ENCODE data around the gene AUTS2. TPM values are rescaled to one million over a fixed set of nuclear protein-coding genes. Genes with fewer than 3 reads are reported as not detected.

AUTS2 gene
- polyA plus RNA-seq, 6 donors from 2014 or later: 8.8 to 28.0 (median 20.9) TPM

DNA sequence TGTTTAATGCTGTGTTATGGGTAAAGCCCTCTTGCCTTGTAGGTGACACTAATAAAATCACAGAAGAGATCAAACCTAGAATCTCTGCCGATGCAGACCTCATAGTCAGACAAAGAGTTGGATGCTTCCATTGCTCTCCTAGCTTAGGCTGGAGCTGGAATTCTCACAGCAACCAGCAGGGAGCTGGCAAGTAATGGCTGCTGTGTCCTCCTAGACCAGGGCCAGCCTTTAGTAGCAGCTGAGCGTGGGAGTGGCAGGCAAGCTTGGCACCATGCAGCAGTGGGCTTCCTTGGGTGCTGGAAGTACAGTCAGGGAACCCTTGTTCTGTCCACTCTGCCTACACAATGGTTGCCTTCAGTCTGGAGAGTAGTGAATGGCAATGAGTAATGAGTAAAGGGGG lies 935.3 kb downstream of the AUTS2 start:
- peaks cover 0 to 2% (median 0%) of the 10 kb centered on the region in 7 donors for H3K9me3 Mint-ChIP-seq
- ATAC-seq (ENCODE audit: low read depth in 2 of 2): no peak

DNA sequence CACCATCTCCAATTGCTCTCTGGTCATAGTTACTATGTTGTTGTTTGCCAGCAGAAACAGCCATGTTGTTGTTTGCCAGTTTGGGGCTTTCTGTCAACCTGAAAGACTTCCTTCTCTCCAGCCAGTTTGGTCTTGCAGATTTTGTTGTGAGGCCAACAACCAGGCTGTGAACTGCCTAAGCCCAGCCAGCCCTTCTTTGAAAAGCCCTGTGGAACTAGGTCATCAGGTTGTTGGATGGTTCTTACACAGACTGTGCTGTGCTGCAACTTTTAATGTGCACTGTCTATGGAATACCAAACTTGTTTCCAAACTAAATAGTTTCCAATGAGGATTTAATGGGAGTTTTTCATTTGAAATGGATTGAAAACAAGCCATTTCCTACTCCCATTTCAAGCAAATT lies 940.9 kb downstream of the AUTS2 start:
- ATAC-seq (ENCODE audit: low read depth in 2 of 2): no peak
- H3K4me3 Mint-ChIP-seq: no peak overlapping the region
- no peak for DNase-seq
- peaks cover 0 to 20% of the 10 kb centered on the region in 2 donors for H3K36me3 Mint-ChIP-seq
- no peaks in the 10 kb centered on the region for H3K9me3 Mint-ChIP-seq
- no peaks in the 10 kb centered on the region for H3K27me3 Mint-ChIP-seq
- H3K4me1 Mint-ChIP-seq: peaks cover 5 to 16% (median 8%) of the 10 kb centered on the region in 3 donors
- H3K27ac Mint-ChIP-seq: no peak overlapping the region

More for the DNA sequence above, 935.3 kb downstream of the AUTS2 start:
- Mint-ChIP-seq H3K27me3 (no peaks in the 10 kb centered on the region), H3K4me1 (no peaks in the 10 kb centered on the region), H3K27ac (no peak overlapping the region), H3K4me3 (no peak overlapping the region), H3K36me3 (peaks cover 6 to 18% of the 10 kb centered on the region in 2 donors)
- no peak for DNase-seq

DNA sequence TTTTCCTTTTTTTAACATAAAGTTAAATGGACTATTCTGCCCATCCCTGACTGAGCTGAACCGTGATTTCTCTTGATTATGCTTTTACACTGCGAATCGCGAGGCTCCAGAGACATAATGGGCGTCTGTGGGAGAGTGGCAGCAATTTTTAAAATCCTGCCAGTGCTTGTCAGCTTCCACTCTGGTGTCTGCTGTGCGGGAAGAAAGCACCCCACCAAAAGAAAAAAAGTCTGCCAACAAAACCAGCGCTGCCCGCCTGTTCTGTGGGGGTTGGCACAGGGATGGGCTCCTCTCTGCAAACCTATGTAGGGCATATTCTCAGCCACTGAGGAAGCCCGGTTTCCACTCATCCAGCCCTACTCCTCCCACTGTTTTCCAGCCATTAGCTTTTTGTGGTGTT lies 941.3 kb downstream of the AUTS2 start:
- Mint-ChIP-seq H3K27me3 (no peaks in the 10 kb centered on the region), H3K9me3 (no peaks in the 10 kb centered on the region), H3K36me3 (peaks cover 0 to 20% of the 10 kb centered on the region in 2 donors), H3K4me1 (peaks cover 9 to 20% (median 12%) of the 10 kb centered on the region in 3 donors), H3K4me3 (no peak overlapping the region), H3K27ac (no peak overlapping the region)
- ATAC-seq (ENCODE audit: low read depth in 2 of 2): no peak
- DNase-seq: no peak

DNA sequence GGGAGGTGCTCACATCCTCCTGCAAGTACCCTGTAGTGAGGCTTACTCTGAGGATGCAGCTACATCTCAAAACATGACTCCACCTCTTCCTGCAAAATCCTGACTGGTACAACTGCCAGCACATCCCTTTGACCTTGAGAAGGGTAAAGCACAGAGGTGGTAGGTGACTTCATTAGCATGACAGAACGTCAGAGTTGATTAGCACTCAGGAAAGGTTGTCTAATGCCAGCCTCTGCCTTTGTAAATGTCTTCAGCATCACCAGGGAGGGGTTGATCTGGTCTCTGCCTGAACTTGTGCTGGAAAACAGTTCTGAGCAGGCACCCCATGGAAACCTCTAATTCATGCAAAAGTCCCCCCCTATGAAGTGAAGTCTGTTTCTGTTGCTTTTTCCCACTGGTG lies 942.4 kb downstream of the AUTS2 start:
- H3K27me3 Mint-ChIP-seq: no peaks in the 10 kb centered on the region
- peaks cover 0 to 20% of the 10 kb centered on the region in 2 donors for H3K36me3 Mint-ChIP-seq
- H3K9me3 Mint-ChIP-seq: no peaks in the 10 kb centered on the region
- no peak overlapping the region for H3K4me3 Mint-ChIP-seq
- DNase-seq: no peak
- peaks cover 20 to 30% (median 20%) of the 10 kb centered on the region in 3 donors for H3K4me1 Mint-ChIP-seq
- H3K27ac Mint-ChIP-seq: no peak overlapping the region
- ATAC-seq (ENCODE audit: low read depth in 2 of 2): no peak

DNA sequence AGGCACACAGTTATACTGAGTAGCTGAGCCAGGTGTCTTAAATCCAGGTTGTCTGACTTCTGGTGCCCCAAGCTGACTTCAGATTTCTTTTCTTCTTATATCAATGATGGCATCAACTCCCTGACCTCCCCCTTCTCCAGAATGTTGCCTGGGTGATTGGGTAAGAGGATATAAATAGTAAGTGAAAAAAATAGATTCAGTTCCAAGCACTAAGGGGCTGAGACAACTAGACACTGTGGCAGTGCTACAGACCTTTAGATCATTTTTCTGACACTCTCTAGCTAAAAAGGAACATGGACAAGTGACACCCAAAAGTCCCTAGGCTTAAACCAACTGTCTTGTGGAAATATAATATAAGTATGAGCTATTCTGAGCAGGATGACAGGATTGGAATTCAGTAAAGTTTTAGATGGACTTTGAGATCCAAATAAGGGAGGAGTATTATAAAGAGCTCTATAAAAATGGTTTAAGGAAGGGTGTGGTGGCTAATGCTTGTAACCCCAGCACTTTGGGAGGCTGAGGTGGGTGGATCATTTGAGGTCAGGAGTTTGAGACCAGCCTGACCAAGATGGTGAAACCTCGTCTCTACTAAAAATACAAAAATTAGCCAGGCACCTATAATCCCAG lies 944.6 kb downstream of the AUTS2 start:
- Mint-ChIP-seq H3K4me1 (peaks cover 21 to 33% (median 24%) of the 10 kb centered on the region in 3 donors), H3K4me3 (peak overlapping the region in 1 of 8 donors; percentile 20), H3K9me3 (no peaks in the 10 kb centered on the region), H3K27ac (peak overlapping the region in 4 of 6 donors; percentile 11 to 70 (median 24)), H3K27me3 (no peaks in the 10 kb centered on the region), H3K36me3 (peaks cover 5 to 13% of the 10 kb centered on the region in 2 donors)
- ATAC-seq (ENCODE audit: low read depth in 2 of 2) (no peak), DNase-seq (no peak)

DNA sequence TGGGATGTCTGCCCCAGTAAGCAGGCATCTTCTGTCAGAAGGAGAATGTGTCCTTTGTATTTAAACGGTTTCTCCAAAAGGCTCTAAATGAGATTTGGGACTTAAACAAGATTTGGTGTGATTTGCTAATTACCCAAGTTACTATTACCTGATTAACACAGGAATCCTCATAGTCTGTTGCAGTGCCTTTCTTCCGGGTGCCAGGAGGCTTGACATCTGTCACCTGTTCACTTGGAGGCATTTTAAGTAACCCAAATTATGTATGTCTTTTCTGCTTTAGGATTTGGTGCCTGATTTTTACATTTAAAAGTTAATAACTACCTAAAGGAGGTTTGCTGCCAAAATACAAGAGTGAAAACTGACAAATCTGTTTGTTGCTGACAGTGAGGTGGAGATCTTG lies 945.7 kb downstream of the AUTS2 start:
- Mint-ChIP-seq H3K9me3 (no peaks in the 10 kb centered on the region), H3K4me1 (peaks cover 21 to 33% (median 24%) of the 10 kb centered on the region in 3 donors), H3K27me3 (no peaks in the 10 kb centered on the region), H3K27ac (peak overlapping the region; percentile 17 to 76 (median 27)), H3K4me3 (no peak overlapping the region), H3K36me3 (peaks cover 7 to 8% of the 10 kb centered on the region in 2 donors)
- ATAC-seq (ENCODE audit: low read depth in 2 of 2) (no peak), DNase-seq (no peak)

DNA sequence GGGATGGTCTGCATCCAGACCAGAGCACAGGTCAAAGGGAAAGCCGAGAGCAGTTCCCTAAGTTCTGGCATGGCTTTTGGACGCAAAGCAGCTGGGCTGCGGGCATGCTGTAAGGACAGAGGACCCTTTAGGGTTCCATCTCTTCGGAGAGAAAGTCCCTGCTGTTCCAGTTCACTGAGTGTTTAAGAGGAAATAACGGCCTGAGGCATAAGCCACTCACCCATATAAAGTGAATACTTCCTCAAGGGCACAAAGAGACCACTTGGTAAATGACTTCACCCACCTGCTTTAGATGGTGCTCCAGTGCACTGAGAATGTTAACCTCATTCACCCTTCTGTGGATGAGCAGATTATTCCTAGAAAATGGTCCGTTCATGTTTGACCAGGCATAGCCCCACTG lies 946.9 kb downstream of the AUTS2 start:
- Mint-ChIP-seq H3K4me1 (peaks cover 21 to 33% (median 24%) of the 10 kb centered on the region in 3 donors), H3K27me3 (no peaks in the 10 kb centered on the region), H3K9me3 (no peaks in the 10 kb centered on the region), H3K36me3 (peaks cover 7 to 8% of the 10 kb centered on the region in 2 donors), H3K4me3 (peak overlapping the region in 4 of 8 donors; percentile 18 to 76 (median 41)), H3K27ac (peak overlapping the region in 3 of 6 donors; percentile 39 to 87 (median 68))
- DNase-seq: no peak
- ATAC-seq (ENCODE audit: low read depth in 2 of 2): peak; percentile 89 to 93

DNA sequence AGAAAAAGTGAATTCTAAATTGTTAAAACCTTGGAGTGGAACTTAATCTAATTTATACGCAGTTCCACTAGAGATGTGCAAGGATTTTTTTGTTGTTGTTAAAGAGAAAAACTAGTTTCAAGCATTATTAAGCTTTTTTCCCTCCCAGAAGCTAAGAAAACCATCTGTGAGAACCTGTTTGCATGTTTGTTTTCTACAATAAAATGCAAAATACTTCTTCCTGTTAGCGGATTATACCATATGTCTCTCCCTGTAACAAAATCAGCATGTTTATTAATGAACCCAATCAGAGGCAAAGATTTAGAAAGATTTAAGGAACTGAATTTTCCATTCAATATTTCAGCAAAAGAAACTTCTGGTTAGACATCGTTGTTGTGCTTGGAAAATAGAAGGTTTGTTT lies 953.9 kb downstream of the AUTS2 start:
- H3K27me3 Mint-ChIP-seq: no peaks in the 10 kb centered on the region
- peaks cover 0 to 4% (median 0%) of the 10 kb centered on the region in 7 donors for H3K9me3 Mint-ChIP-seq
- H3K27ac Mint-ChIP-seq: no peak overlapping the region
- H3K4me3 Mint-ChIP-seq: no peak overlapping the region
- H3K4me1 Mint-ChIP-seq: peaks cover 0 to 5% (median 4%) of the 10 kb centered on the region in 3 donors
- DNase-seq: no peak
- H3K36me3 Mint-ChIP-seq: peaks cover 3 to 8% of the 10 kb centered on the region in 2 donors
- ATAC-seq (ENCODE audit: low read depth in 2 of 2): no peak

DNA sequence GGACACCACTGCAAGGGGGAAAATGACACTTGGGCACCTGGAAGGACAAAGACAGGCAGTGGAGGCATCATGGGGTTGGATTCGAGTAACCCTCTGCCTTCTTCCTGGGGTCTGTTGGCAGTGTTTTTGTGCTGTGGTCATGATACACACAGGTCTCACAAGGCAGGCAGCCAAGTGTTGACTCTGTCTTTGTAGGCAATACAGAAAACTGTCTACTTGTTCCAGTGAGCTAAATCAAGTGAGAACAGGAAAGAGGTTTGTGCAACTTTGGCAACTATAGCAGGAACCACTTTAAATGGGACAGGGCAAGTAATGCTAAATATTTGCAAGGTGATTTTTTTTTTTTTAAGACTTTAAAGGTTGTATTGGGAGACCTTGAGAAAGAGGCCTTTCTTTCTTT lies 955.1 kb downstream of the AUTS2 start:
- Mint-ChIP-seq H3K9me3 (peaks cover 0 to 5% (median 1%) of the 10 kb centered on the region in 7 donors), H3K4me3 (no peak overlapping the region), H3K27ac (no peak overlapping the region), H3K4me1 (peaks cover 0 to 5% (median 4%) of the 10 kb centered on the region in 3 donors), H3K27me3 (no peaks in the 10 kb centered on the region), H3K36me3 (peaks cover 5 to 14% of the 10 kb centered on the region in 2 donors)
- ATAC-seq (ENCODE audit: low read depth in 2 of 2): no peak
- DNase-seq: no peak

DNA sequence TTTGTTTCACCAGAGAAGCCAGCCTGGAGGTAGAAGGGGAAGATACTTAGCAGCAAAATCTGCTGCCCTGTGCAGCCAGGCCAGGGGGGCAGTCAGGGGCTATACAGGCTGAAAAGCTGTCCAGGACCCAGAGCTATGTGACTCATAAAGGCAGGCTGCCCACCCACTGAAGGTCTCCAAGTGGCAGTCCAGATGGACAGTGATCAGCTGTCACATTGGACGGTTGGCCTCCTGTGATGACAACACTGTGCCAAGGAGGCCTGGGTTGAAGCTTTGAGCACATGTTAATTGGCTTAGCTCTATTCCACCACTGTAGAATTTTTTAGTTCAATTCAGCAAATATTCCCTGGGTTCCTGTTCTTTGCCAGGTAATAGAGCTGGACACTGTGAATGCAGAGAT lies 956.4 kb downstream of the AUTS2 start:
- DNase-seq (no peak), ATAC-seq (ENCODE audit: low read depth in 2 of 2) (no peak)
- Mint-ChIP-seq H3K36me3 (peaks cover 7 to 26% of the 10 kb centered on the region in 2 donors), H3K27me3 (no peaks in the 10 kb centered on the region), H3K9me3 (peaks cover 2 to 18% (median 5%) of the 10 kb centered on the region in 7 donors), H3K4me3 (no peak overlapping the region), H3K4me1 (peaks cover 0 to 5% (median 4%) of the 10 kb centered on the region in 3 donors), H3K27ac (no peak overlapping the region)

DNA sequence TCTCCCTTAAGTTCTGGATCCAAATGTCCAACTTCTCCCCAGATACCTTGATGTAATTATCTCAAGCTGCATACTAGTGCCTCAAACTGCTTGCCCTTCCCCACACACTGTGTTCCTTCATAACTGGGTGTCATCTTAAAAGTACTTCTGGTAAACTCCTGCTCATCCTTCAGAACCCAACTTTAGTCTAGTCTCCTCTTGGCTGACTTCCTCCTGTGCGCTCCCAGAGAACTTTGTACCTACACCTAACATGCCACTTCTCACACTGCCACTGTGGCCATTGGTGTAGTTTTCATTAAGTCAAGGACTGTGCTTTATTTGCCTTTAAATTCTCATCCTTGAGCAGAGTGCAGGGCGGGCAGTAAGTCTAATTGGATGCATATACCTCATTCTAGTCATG lies 958.5 kb downstream of the AUTS2 start:
- peaks cover 0 to 5% (median 4%) of the 10 kb centered on the region in 3 donors for H3K4me1 Mint-ChIP-seq
- DNase-seq (no peak), ATAC-seq (ENCODE audit: low read depth in 2 of 2) (no peak)
- no peaks in the 10 kb centered on the region for H3K27me3 Mint-ChIP-seq
- peaks cover 4 to 25% (median 7%) of the 10 kb centered on the region in 7 donors for H3K9me3 Mint-ChIP-seq
- no peak overlapping the region for H3K4me3 Mint-ChIP-seq
- H3K36me3 Mint-ChIP-seq: peaks cover 12 to 34% of the 10 kb centered on the region in 2 donors
- peak overlapping the region in 1 of 6 donors; percentile 6 for H3K27ac Mint-ChIP-seq

DNA sequence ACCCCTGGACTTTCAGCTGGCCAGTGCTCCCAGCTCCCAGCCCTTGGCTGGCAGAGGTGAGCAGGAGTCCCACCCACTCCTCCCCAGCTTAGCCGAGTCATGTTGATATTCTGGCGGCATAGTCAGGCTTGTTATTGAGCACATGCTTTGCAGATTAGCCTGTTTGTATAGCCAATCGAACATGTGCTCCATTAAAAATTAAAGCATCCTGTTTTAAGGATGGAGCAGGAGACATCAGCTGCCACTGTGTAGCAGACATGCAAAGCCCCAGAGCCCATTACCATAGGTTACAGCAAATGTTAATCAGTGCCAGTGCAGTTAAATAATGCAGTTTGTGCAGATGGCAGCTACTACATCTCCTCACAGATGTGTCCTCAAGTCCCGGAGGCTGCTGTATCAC lies 959.1 kb downstream of the AUTS2 start:
- Mint-ChIP-seq H3K27ac (no peak overlapping the region), H3K36me3 (peaks cover 12 to 34% of the 10 kb centered on the region in 2 donors)

DNA sequence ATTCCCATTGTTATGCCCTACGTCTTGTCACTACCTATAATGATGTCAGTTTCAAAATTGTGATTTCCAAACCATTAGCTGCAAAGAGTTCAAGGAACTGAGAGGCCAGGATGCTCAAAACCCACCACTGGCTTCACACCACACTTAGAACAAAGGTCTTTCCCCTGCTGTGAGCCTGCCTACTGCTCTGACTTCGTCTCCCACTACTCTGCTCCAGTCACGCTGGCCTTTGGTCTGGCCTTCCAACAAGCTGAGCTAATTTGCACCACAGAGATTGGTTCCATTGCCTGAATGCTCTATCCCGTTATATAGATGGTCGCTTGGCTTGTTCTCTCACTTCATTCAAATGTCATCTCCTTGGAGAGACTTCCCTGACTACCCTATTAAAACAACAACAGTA lies 961.5 kb downstream of the AUTS2 start:
- no peaks in the 10 kb centered on the region for H3K4me1 Mint-ChIP-seq
- H3K27me3 Mint-ChIP-seq: no peaks in the 10 kb centered on the region
- peaks cover 4 to 25% (median 7%) of the 10 kb centered on the region in 7 donors for H3K9me3 Mint-ChIP-seq
- no peak overlapping the region for H3K4me3 Mint-ChIP-seq
- DNase-seq (no peak), ATAC-seq (ENCODE audit: low read depth in 2 of 2) (no peak)
- peaks cover 12 to 34% of the 10 kb centered on the region in 2 donors for H3K36me3 Mint-ChIP-seq
- H3K27ac Mint-ChIP-seq: no peak overlapping the region

More for the DNA sequence above, 959.1 kb downstream of the AUTS2 start:
- Mint-ChIP-seq H3K9me3 (peaks cover 4 to 25% (median 7%) of the 10 kb centered on the region in 7 donors), H3K27me3 (no peaks in the 10 kb centered on the region), H3K4me1 (peaks cover 0 to 5% (median 4%) of the 10 kb centered on the region in 3 donors), H3K4me3 (no peak overlapping the region)
- DNase-seq: no peak
- no peak for ATAC-seq (ENCODE audit: low read depth in 2 of 2)

DNA sequence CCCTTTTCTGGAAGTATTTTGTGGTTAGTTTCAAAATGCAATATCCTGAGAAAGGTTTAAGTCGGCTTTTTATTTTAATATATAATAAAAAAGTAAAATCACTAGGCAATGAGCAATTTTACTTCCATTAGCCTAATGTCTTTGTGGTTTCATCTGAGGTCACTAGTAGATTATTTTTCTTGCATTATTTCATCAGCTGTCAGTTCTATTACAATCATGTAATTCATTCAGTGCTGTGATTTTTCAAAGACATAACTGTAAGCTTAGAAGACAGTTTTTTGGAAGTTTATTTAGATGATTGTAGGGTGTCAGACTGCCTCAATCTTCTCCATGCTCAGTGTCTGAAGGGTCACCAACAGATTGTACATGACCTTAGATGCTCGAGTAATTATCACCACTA lies 965.7 kb downstream of the AUTS2 start:
- Mint-ChIP-seq H3K27ac (no peak overlapping the region), H3K4me1 (peaks cover under 1 to 6% (median under 1%) of the 10 kb centered on the region in 3 donors), H3K36me3 (peaks cover 5 to 15% of the 10 kb centered on the region in 2 donors), H3K9me3 (peaks cover 0 to 14% (median 6%) of the 10 kb centered on the region in 7 donors), H3K27me3 (no peaks in the 10 kb centered on the region), H3K4me3 (no peak overlapping the region)
- DNase-seq (no peak), ATAC-seq (ENCODE audit: low read depth in 2 of 2) (no peak)

Measured in naive B cell (primary cell).